CD4-positive, alpha-beta T cell (primary cell): Measurements from ENCODE around the gene KLHDC3. TPM values are rescaled to one million over a fixed set of nuclear protein-coding genes. Genes with fewer than 3 reads are reported as not detected.

Experiments
- ATAC-seq: fragments of 200-7000 bp; cut with Tn5 transposase; one replicate; pipeline ENCODE4 v1.10.0; 2022; ENCODE audit warnings: mild to moderate bottlenecking; ENCODE audit not compliant: poor library complexity
- CTCF ChIA-PET: fragments of 350-600 bp; sonication (Branson Sonifier 250); formaldehyde crosslinking; loops from one replicate; lab custom pipeline; 2021; ENCODE audit warnings: antibody characterized with exemption, inconsistent platforms; lab: Charles Lee
- POLR2A ChIA-PET: fragments of 350-600 bp; sonication (Branson Sonifier 250); formaldehyde crosslinking; loops from one replicate; lab custom pipeline; 2021; ENCODE audit warnings: antibody characterized with exemption, inconsistent platforms; lab: Charles Lee
- DNase-seq, 14 experiments: peaks; one replicate each; pipeline ENCODE4 v3.0.0-alpha.2; 2013 to 2020; ENCODE audit warnings: mixed read lengths in 2 of 14
- H3K27ac ChIP-seq, 2 donors: one replicate each; pipeline versions ENCODE4 v1.5.1 to v1.7.0; 2013; ENCODE audit warnings: low read length in 2 of 2, low read depth in 1 of 2, mild to moderate bottlenecking in 1 of 2
- H3K27me3 ChIP-seq, 2 experiments: 1 replicate in 1 of 2; 2 replicates in 1 of 2; pipeline versions ENCODE4 v1.6.1 to v1.7.0; 2013; ENCODE audit warnings: low read length in 2 of 2, control low read depth in 1 of 2, mild to moderate bottlenecking in 1 of 2, moderate library complexity in 1 of 2; ENCODE audit not compliant: insufficient read depth in 2 of 2, control insufficient read depth in 1 of 2
- H3K36me3 ChIP-seq: one replicate; pipeline ENCODE4 v1.6.1; 2013; ENCODE audit warnings: low read length, control low read depth; ENCODE audit not compliant: insufficient read depth
- H3K4me1 ChIP-seq: one replicate; pipeline ENCODE4 v1.6.1; 2013; ENCODE audit warnings: low read length, control low read depth; ENCODE audit not compliant: insufficient read depth
- H3K4me3 ChIP-seq: one replicate; pipeline ENCODE4 v1.5.1; 2013; ENCODE audit warnings: mild to moderate bottlenecking, low read length, moderate library complexity
- H3K9me3 ChIP-seq, 2 experiments: 1 replicate in 1 of 2; 2 replicates in 1 of 2; pipeline versions ENCODE4 v1.6.1 to v1.7.0; 2013; ENCODE audit warnings: low read length in 2 of 2, mild to moderate bottlenecking in 2 of 2, control low read depth in 1 of 2, moderate library complexity in 1 of 2; ENCODE audit not compliant: control insufficient read depth in 1 of 2, insufficient read depth in 1 of 2
- H3K27ac Mint-ChIP-seq: one replicate; pipeline ENCODE4 v1.8.0; 2020; ENCODE audit warnings: mixed read lengths
- H3K27me3 Mint-ChIP-seq: one replicate; pipeline ENCODE4 v1.8.0; 2021; ENCODE audit warnings: mixed read lengths
- H3K36me3 Mint-ChIP-seq: one replicate; pipeline ENCODE4 v1.8.0; 2021; ENCODE audit warnings: low read depth, mixed read lengths
- H3K4me1 Mint-ChIP-seq: one replicate; pipeline ENCODE4 v1.8.0; 2021; ENCODE audit warnings: low read depth, mixed read lengths
- H3K4me3 Mint-ChIP-seq: one replicate; pipeline ENCODE4 v1.8.0; 2020; ENCODE audit warnings: mild to moderate bottlenecking, mixed read lengths
- H3K9me3 Mint-ChIP-seq: one replicate; pipeline ENCODE4 v1.8.0; 2020; ENCODE audit warnings: mixed read lengths
- CTCF ChIP-seq: fragments of 200-600 bp; IDR thresholded peaks from one replicate; pipeline ENCODE4 v1.8.0; 2022; ENCODE audit warnings: antibody characterized with exemption, mild to moderate bottlenecking
- intact Hi-C, 2 experiments: fragments of 100-400 bp; cut with DNase I in 1 of 2; cut with micrococcal nuclease in 1 of 2; formaldehyde crosslinking; loops; one replicate each; pipeline versions ENCODE4 v1.15.1 to v1.9.0; 2023 to 2025; cut with DNase I, micrococcal nuclease
- total RNA-seq, 174 experiments: library from RNA in 2 of 174; stranded (reverse) in 2 of 174; gene quantifications; one replicate each; pipeline ENCODE4 v1.2.3 and lab custom pipeline; 2021 to 2026

Gene KLHDC3
- total RNA-seq, 2 experiments from 2014 or later: 21.0 to 22.3 TPM

- Histone ChIP-seq H3K4me3 (no peak overlapping the region), H3K27ac (no peak overlapping the region), H3K27me3 (no peaks in the 10 kb centered on the region), H3K4me1 (peaks cover 20% of the 10 kb centered on the region), H3K9me3 (no peaks in the 10 kb centered on the region), H3K36me3 (peaks cover 63% of the 10 kb centered on the region)
- ATAC-seq (no peak), DNase-seq (peak in 9 of 14 experiments; percentile 15 to 60 (median 33))
- intact Hi-C loops: loop anchor here in 1 of 2 experiments (1.0 kb wide), 1 partner anchor 134 kb away; no protein-coding TSS in a partner anchor
- Mint-ChIP-seq H3K9me3 (no peaks in the 10 kb centered on the region), H3K4me1 (peaks cover 22% of the 10 kb centered on the region), H3K27ac (no peak overlapping the region), H3K36me3 (peaks cover 79% of the 10 kb centered on the region), H3K4me3 (no peak overlapping the region), H3K27me3 (no peaks in the 10 kb centered on the region)
- CTCF ChIA-PET: interaction anchor here (1.5 kb wide), 1 partner anchor 134 kb away, joined by 4 read pairs; no protein-coding TSS in a partner anchor
- POLR2A ChIA-PET: no interaction called here
- TF ChIP-seq CTCF: no peak
These were observed 4.9 kb upstream of the KLHDC3 start for GRCh38 chr6:43009124-43009523.

- POLR2A ChIA-PET: interaction anchor here (1.2 to 1.7 kb wide), 3 partner anchors 27 to 48 kb away, joined by 3 to 8 read pairs (median 8); partner anchors contain the start of genes KLC4, MRPL2, PEX6 and PPP2R5D
- no peak overlapping the region for H3K27ac Mint-ChIP-seq
- H3K4me3 Mint-ChIP-seq: no peak overlapping the region
- no peak for TF ChIP-seq CTCF
- Histone ChIP-seq H3K27me3 (no peaks in the 10 kb centered on the region), H3K4me3 (no peak overlapping the region), H3K9me3 (no peaks in the 10 kb centered on the region), H3K36me3 (peaks cover 62% of the 10 kb centered on the region), H3K27ac (no peak overlapping the region), H3K4me1 (peaks cover 39% of the 10 kb centered on the region)
- no peaks in the 10 kb centered on the region for H3K9me3 Mint-ChIP-seq
- no peaks in the 10 kb centered on the region for H3K27me3 Mint-ChIP-seq
- peaks cover 78% of the 10 kb centered on the region for H3K36me3 Mint-ChIP-seq
- DNase-seq (no peak), ATAC-seq (no peak)
- intact Hi-C loops: loop anchor here in 1 of 2 experiments (5.0 kb wide), 3 partner anchors 109 to 449 kb away; partner anchors contain the start of genes SRF and UBR2
- CTCF ChIA-PET: no interaction called here
- peaks cover 38% of the 10 kb centered on the region for H3K4me1 Mint-ChIP-seq
These were observed 2.8 kb upstream of the KLHDC3 start for GRCh38 chr6:43011207-43011606.

- ATAC-seq (no peak), DNase-seq (no peak)
- no peaks in the 10 kb centered on the region for H3K9me3 Mint-ChIP-seq
- peak overlapping the region; percentile 45 for H3K4me3 Mint-ChIP-seq
- peaks cover 61% of the 10 kb centered on the region for H3K36me3 ChIP-seq
- peaks cover 51% of the 10 kb centered on the region for H3K4me1 ChIP-seq
- H3K27me3 Mint-ChIP-seq: no peaks in the 10 kb centered on the region
- POLR2A ChIA-PET: interaction anchor here (0.6 to 3.1 kb wide), 5 partner anchors 29 to 167 kb away, joined by 3 to 65 read pairs (median 58); partner anchors contain the start of genes CNPY3, KLC4, MRPL2 and PEX6
- H3K4me1 Mint-ChIP-seq: peaks cover 46% of the 10 kb centered on the region
- no peaks in the 10 kb centered on the region for H3K9me3 ChIP-seq
- peak overlapping the region; percentile 81 for H3K27ac Mint-ChIP-seq
- peaks cover 77% of the 10 kb centered on the region for H3K36me3 Mint-ChIP-seq
- no peak for TF ChIP-seq CTCF
- H3K4me3 ChIP-seq: no peak overlapping the region
- CTCF ChIA-PET: no interaction called here
- H3K27ac ChIP-seq: no peak overlapping the region
- H3K27me3 ChIP-seq: no peaks in the 10 kb centered on the region
- intact Hi-C loops: loop anchor here in 1 of 2 experiments (2.0 to 5.0 kb wide), 4 partner anchors 110 to 796 kb away; partner anchors contain the start of genes MRPS10, SRF and UBR2
These were observed 1.7 kb upstream of the KLHDC3 start for GRCh38 chr6:43012364-43012763.
